ENCODE data around the gene EXOSC10.

- TF ChIP-seq, protein P1, sequence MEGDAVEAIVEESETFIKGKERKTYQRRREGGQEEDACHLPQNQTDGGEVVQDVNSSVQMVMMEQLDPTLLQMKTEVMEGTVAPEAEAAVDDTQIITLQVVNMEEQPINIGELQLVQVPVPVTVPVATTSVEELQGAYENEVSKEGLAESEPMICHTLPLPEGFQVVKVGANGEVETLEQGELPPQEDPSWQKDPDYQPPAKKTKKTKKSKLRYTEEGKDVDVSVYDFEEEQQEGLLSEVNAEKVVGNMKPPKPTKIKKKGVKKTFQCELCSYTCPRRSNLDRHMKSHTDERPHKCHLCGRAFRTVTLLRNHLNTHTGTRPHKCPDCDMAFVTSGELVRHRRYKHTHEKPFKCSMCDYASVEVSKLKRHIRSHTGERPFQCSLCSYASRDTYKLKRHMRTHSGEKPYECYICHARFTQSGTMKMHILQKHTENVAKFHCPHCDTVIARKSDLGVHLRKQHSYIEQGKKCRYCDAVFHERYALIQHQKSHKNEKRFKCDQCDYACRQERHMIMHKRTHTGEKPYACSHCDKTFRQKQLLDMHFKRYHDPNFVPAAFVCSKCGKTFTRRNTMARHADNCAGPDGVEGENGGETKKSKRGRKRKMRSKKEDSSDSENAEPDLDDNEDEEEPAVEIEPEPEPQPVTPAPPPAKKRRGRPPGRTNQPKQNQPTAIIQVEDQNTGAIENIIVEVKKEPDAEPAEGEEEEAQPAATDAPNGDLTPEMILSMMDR (tag by site-specific recombination; IDR thresholded peaks at IDR 0.05), result no peak
- TF ChIP-seq SETDB1 (IDR thresholded peaks at IDR 0.05; ENCODE audit: insufficient read length, low read length) (no peak), ZNF621 (tag by site-specific recombination; IDR thresholded peaks at IDR 0.05) (no peak), ZNF2 (tag by site-specific recombination; IDR thresholded peaks at IDR 0.05) (no peak), ELK4 (IDR thresholded peaks at IDR 0.05; ENCODE audit: borderline replicate concordance, low read depth, low read length) (no peak)
- TF ChIP-seq, protein P2, sequence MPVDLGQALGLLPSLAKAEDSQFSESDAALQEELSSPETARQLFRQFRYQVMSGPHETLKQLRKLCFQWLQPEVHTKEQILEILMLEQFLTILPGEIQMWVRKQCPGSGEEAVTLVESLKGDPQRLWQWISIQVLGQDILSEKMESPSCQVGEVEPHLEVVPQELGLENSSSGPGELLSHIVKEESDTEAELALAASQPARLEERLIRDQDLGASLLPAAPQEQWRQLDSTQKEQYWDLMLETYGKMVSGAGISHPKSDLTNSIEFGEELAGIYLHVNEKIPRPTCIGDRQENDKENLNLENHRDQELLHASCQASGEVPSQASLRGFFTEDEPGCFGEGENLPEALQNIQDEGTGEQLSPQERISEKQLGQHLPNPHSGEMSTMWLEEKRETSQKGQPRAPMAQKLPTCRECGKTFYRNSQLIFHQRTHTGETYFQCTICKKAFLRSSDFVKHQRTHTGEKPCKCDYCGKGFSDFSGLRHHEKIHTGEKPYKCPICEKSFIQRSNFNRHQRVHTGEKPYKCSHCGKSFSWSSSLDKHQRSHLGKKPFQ (tag by site-specific recombination; IDR thresholded peaks at IDR 0.05), result no peak
Observed at GRCh38 chr1:11026052-11026451, 73.6 kb downstream of the EXOSC10 start.

Data from HEK293 (cell line).